ENCODE data around the gene HS3ST1.

The HS3ST1 gene

DNA sequence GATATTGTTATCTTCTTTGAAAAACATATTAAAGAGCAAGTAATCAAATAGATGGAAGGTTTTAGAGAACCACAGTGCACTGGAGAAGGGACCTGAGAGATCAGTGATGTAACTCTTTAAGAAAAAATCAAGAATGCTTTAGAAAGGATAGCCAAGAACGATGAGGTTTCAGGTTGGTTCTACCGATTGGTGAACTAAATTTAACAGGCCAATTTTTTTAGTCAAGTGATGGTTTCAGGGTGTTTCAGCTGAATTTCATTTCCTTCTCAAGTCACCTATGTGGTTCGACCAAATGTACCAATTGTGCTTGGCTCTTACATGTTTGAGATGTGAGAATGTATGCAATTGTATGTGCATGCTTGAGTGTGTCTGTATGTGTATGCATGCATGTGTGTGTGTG is 26.5 kb downstream of the HS3ST1 start:
- TF ChIP-seq GATA2 (IDR thresholded peaks at IDR 0.05; ENCODE audit: low read depth, low read length) (no peak), GATA3 (IDR thresholded peaks at IDR 0.05; ENCODE audit: low read depth, low read length) (no peak)

- TF ChIP-seq GATA3 (IDR thresholded peaks at IDR 0.05; ENCODE audit: low read depth, low read length) (no peak), GATA2 (IDR thresholded peaks at IDR 0.05; ENCODE audit: low read depth, low read length) (no peak)
Observed at GRCh38 chr4:11399461-11399971, 29.2 kb downstream of the HS3ST1 start.

DNA sequence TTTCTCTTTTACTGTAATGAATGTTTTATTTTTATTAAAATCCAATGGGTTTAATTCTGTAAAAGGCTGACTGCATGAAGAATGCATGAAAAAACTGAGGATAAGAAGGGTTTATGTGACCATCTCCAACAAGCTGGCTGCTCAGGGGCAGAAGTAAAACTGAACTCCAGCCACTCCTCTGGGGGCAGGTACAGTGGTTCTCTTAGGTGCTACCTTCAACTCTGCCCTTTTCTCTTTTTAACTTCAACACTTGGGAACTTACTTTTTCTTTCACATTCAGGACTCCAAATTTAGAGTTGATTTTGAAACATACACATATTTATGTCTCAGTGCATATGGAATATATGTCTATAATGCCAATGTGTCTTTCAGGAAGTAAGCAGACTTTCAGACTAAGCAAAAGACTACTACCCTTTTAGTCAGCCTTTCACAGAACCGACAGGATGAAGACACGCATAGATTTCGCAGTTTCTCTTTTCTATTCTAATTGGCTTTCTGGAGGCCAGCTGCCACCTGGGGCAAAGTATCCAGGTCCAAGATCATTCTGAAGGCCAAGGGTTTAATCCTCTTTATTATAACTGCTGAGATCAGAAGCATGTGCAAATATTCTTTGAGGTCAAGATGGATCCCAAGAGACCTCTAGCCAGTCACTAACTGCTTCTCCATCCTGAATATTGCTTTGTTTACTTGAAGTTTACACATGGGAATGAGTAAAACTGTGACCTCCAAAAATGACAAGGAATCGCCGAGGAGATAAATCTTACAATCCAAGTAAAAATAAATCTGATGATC is 30.7 kb downstream of the HS3ST1 start:
- no peak for TF ChIP-seq GATA2 (IDR thresholded peaks at IDR 0.05; ENCODE audit: low read depth, low read length)
- no peak for TF ChIP-seq GATA3 (IDR thresholded peaks at IDR 0.05; ENCODE audit: low read depth, low read length)

GRCh38 chr4:11397146-11397545 is 31.5 kb downstream of the HS3ST1 start:
- TF ChIP-seq GATA3 (IDR thresholded peaks at IDR 0.05; ENCODE audit: low read depth, low read length) (no peak), GATA2 (IDR thresholded peaks at IDR 0.05; ENCODE audit: low read depth, low read length) (no peak)

GRCh38 chr4:11393551-11393950 is 35.1 kb downstream of the HS3ST1 start:
- TF ChIP-seq GATA2 (IDR thresholded peaks at IDR 0.05; ENCODE audit: low read depth, low read length) (no peak), GATA3 (IDR thresholded peaks at IDR 0.05; ENCODE audit: low read depth, low read length) (no peak)

- TF ChIP-seq GATA2 (IDR thresholded peaks at IDR 0.05; ENCODE audit: low read depth, low read length) (no peak), GATA3 (IDR thresholded peaks at IDR 0.05; ENCODE audit: low read depth, low read length) (no peak)
Observed at GRCh38 chr4:11376571-11376970, 52.1 kb downstream of the HS3ST1 start.

DNA sequence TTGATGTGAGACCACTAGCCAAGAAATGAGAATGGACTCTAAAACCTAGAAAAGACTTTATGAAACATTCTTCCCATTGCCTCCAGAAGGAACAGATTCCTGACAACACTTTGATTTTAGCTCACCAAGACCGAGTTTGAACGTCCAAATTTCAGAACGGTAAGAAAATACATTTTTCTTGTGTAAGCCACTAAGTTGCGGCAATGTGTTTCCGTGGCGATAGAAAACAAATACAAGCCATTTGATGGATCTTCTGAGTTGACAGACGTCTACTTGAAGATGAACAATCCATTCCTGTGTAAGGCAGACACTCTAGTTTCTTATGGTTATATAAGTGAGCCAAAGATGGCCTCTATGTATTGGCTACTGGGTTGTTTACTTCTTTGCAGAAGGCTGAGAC is 52.5 kb downstream of the HS3ST1 start:
- no peak for TF ChIP-seq GATA3 (IDR thresholded peaks at IDR 0.05; ENCODE audit: low read depth, low read length)
- TF ChIP-seq GATA2 (IDR thresholded peaks at IDR 0.05; ENCODE audit: low read depth, low read length): no peak

- TF ChIP-seq GATA2 (IDR thresholded peaks at IDR 0.05; ENCODE audit: low read depth, low read length) (no peak), GATA3 (IDR thresholded peaks at IDR 0.05; ENCODE audit: low read depth, low read length) (no peak)
Observed at GRCh38 chr4:11368701-11369115, 60.0 kb downstream of the HS3ST1 start.

- TF ChIP-seq GATA2 (IDR thresholded peaks at IDR 0.05; ENCODE audit: low read depth, low read length) (no peak), GATA3 (IDR thresholded peaks at IDR 0.05; ENCODE audit: low read depth, low read length) (no peak)
Observed at GRCh38 chr4:11367371-11367770, 61.3 kb downstream of the HS3ST1 start.

- TF ChIP-seq GATA2 (IDR thresholded peaks at IDR 0.05; ENCODE audit: low read depth, low read length) (no peak), GATA3 (IDR thresholded peaks at IDR 0.05; ENCODE audit: low read depth, low read length) (no peak)
Observed at GRCh38 chr4:11366859-11367258, 61.8 kb downstream of the HS3ST1 start.

DNA sequence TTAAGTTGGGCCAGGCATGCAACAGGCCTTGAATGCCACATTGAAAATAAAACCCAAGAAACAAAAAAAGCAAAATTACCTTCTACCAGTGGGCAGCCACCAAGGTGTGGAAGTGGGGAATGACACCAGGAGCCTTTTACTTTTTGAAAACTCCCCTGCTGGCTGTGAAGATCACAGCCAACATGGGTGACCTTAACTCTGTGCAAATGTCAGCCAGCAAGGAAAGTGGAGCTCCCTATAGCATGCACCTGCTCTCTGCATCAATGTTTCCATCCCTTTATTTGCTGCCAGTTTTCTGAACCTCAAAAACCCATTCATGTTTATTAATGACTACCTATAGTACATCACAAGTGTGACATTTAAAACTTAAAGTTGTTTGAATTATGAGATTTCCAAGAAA is 63.7 kb downstream of the HS3ST1 start:
- TF ChIP-seq GATA3 (IDR thresholded peaks at IDR 0.05; ENCODE audit: low read depth, low read length) (no peak), GATA2 (IDR thresholded peaks at IDR 0.05; ENCODE audit: low read depth, low read length) (no peak)

DNA sequence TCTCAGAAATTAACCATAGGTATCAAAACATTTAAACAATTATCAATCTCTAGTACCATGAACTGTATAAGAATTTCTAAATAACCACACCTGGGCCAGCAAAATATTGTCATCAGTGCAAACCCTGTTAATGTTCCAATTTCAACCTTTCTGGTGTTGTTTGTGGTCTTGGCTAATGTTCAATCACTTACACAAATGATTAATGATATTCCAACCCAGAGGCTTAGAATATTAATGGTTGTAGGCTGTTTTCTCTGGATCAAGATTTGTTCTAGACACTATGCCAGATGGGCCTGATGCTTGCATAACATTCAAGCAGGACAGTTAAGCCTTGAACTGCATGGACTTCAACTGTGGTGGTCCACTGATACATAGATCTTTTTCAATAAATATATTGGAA is 69.1 kb downstream of the HS3ST1 start:
- TF ChIP-seq GATA3 (IDR thresholded peaks at IDR 0.05; ENCODE audit: low read depth, low read length) (no peak), GATA2 (IDR thresholded peaks at IDR 0.05; ENCODE audit: low read depth, low read length) (no peak)

GRCh38 chr4:11355226-11355625 is 73.5 kb downstream of the HS3ST1 start:
- TF ChIP-seq GATA2 (IDR thresholded peaks at IDR 0.05; ENCODE audit: low read depth, low read length) (no peak), GATA3 (IDR thresholded peaks at IDR 0.05; ENCODE audit: low read depth, low read length) (no peak)

- no peak for TF ChIP-seq GATA3 (IDR thresholded peaks at IDR 0.05; ENCODE audit: low read depth, low read length)
- no peak for TF ChIP-seq GATA2 (IDR thresholded peaks at IDR 0.05; ENCODE audit: low read depth, low read length)
Observed at GRCh38 chr4:11354531-11354930, 74.2 kb downstream of the HS3ST1 start.

- no peak for TF ChIP-seq GATA2 (IDR thresholded peaks at IDR 0.05; ENCODE audit: low read depth, low read length)
Observed at GRCh38 chr4:11348449-11349088, 80.1 kb downstream of the HS3ST1 start.

Data from SH-SY5Y (cell line).